ENCODE data around the gene AGGF1.
A peak's percentile ranks its signal among the peaks of the same experiment; 100 is the strongest.

AGGF1 gene

DNA sequence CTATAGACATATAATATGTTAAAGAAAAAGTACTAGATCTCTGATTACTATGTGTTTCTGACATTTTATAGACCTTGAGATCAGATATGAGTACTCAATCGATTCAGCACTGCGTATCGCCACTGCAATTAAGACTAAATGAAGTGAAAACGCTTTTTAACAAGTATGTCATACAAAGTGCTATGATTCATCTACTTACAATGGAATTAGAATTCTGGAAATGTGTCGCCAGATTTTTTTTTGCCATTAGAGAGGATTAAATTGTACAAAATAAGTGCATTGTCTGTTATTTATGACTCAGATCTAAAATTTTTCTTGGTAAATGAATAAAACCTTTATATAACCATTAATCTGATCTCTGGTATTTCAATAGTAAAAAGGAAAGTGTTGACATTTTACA lies 20.0 kb upstream of the AGGF1 start:
- Histone ChIP-seq H2AFZ (ENCODE audit: low read depth, low read length) (no peak overlapping the region), H3K36me3 (ENCODE audit: insufficient read depth, low read length) (no peaks in the 10 kb centered on the region), H3K9me3 (ENCODE audit: low read length) (no peaks in the 10 kb centered on the region), H3K4me1 (ENCODE audit: insufficient read depth, low read length) (no peaks in the 10 kb centered on the region), H3K4me3 (ENCODE audit: low read length) (no peak overlapping the region), H3K27me3 (ENCODE audit: insufficient read depth, low read length) (peaks cover 7% of the 10 kb centered on the region)

DNA sequence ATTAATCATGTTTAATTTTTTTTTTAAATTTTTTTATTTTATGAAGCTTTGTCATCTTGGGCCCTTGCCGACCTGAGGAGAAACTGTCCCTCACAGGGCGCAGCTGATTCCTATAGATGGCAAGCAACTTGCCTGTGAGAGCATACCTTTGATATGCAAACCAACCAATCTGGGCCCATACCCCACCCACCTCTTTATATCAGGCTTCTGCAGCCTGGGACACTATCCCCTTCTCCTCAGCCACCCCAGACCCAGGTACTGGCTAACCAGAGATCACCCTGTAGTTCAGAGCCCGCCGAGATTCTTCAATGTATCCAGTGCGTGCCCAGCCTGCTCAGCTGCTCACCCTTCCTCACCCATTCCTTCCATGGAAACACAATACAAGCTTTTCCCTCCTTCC lies 18.7 kb upstream of the AGGF1 start:
- Histone ChIP-seq H3K36me3 (ENCODE audit: insufficient read depth, low read length) (no peaks in the 10 kb centered on the region), H2AFZ (ENCODE audit: low read depth, low read length) (no peak overlapping the region), H3K4me3 (ENCODE audit: low read length) (no peak overlapping the region), H3K27me3 (ENCODE audit: insufficient read depth, low read length) (peaks cover 4% of the 10 kb centered on the region), H3K9me3 (ENCODE audit: low read length) (no peaks in the 10 kb centered on the region), H3K4me1 (ENCODE audit: insufficient read depth, low read length) (no peaks in the 10 kb centered on the region)

DNA sequence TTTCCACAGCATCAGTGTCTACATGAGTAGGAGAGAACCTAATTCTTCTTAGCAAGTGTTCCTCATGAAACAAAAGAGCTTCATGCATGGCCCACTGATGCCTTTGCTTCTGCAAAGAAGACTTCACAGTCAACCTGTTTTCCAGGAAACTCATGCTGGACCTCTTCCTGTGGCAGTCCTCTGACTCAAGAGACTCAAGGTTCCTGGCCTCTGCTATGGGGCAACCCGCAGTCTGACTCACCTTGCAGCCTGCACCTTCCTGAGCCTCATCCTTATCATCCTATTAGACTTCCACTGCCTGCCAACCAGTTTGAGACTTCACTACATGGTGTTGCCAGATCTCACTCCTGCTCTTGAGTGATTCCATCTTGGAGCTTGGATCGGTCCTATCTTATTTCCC lies 17.6 kb upstream of the AGGF1 start:
- no peaks in the 10 kb centered on the region for H3K9me3 ChIP-seq (ENCODE audit: low read length)
- no peaks in the 10 kb centered on the region for H3K36me3 ChIP-seq (ENCODE audit: insufficient read depth, low read length)
- no peak overlapping the region for H2AFZ ChIP-seq (ENCODE audit: low read depth, low read length)
- no peaks in the 10 kb centered on the region for H3K4me1 ChIP-seq (ENCODE audit: insufficient read depth, low read length)
- peaks cover 4% of the 10 kb centered on the region for H3K27me3 ChIP-seq (ENCODE audit: insufficient read depth, low read length)
- no peak overlapping the region for H3K4me3 ChIP-seq (ENCODE audit: low read length)

DNA sequence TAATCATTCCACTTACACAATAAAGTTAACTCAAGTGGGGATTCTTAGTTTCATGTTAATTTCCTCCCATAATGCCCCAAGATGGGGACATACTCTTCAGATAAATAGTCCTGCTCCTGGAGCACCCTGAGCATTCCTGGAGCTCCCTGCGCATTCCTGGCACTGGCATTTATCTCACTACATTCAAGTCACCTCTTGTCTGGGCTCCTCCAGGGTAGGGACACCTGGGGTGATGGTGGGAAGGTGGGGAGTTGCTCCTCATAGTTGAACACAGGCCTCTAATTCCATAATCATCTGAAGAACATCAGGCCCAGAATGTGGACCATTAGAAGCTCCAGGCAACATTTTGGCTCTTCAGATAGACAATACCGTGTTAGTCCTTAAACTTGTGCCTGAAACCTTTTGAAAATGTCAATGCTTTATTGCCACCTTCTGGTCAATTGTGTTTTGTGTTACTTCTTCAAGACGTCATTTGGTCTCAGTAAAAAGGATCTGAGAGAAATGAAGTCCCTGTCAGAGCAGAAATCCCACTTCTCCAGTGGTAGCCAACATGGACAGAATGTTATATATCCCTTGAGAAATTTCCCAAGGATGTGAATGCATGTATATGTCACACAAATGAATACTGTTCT lies 14.2 kb upstream of the AGGF1 start:
- H3K4me3 ChIP-seq (ENCODE audit: low read length), result no peak overlapping the region
- H3K27me3 ChIP-seq (ENCODE audit: insufficient read depth, low read length), result peaks cover 4% of the 10 kb centered on the region
- no peaks in the 10 kb centered on the region for H3K4me1 ChIP-seq (ENCODE audit: insufficient read depth, low read length)
- no peaks in the 10 kb centered on the region for H3K9me3 ChIP-seq (ENCODE audit: low read length)
- H2AFZ ChIP-seq (ENCODE audit: low read depth, low read length), result no peak overlapping the region
- no peaks in the 10 kb centered on the region for H3K36me3 ChIP-seq (ENCODE audit: insufficient read depth, low read length)

DNA sequence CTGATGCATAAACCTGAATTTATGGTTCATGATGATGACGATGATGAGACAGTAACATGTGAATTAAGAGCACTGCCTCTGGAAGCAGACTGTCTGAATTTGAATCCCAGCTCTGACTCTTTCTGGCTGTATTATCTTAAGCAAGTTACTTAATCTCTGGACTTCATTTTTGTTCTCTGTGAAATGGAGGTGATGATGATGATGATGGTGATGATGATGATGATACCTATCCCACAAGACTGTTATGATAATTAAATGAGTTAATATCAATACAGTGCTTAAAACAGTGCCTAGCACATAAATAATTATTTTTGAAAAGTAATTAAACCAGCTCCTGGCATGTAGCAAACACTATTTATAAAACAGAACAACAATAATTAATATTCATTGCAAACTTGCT lies 13.2 kb upstream of the AGGF1 start:
- H3K4me1 ChIP-seq (ENCODE audit: insufficient read depth, low read length), result no peaks in the 10 kb centered on the region
- H3K4me3 ChIP-seq (ENCODE audit: low read length), result no peak overlapping the region
- H3K27me3 ChIP-seq (ENCODE audit: insufficient read depth, low read length), result peaks cover 2% of the 10 kb centered on the region
- no peak overlapping the region for H2AFZ ChIP-seq (ENCODE audit: low read depth, low read length)
- H3K36me3 ChIP-seq (ENCODE audit: insufficient read depth, low read length), result no peaks in the 10 kb centered on the region
- no peaks in the 10 kb centered on the region for H3K9me3 ChIP-seq (ENCODE audit: low read length)

DNA sequence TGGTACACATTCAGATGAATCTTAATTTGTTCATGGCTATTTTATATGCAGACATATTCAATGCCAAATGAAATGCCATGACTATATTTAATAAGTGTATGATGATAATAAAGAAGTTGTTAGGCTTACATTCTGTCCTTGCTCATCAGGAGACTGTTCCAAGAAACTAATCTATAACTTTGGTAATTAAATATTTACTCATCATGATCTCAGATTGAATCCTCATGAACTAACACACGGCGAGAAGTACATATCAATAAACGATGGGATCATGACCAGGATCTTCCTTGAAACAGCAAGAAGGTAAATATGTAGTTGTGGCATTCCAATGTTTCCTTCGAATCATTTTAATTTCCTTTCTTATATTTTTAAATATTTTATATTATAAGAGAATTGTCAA lies 12.5 kb upstream of the AGGF1 start:
- Histone ChIP-seq H3K4me1 (ENCODE audit: insufficient read depth, low read length) (no peaks in the 10 kb centered on the region), H3K27me3 (ENCODE audit: insufficient read depth, low read length) (no peaks in the 10 kb centered on the region), H3K9me3 (ENCODE audit: low read length) (no peaks in the 10 kb centered on the region), H2AFZ (ENCODE audit: low read depth, low read length) (no peak overlapping the region), H3K36me3 (ENCODE audit: insufficient read depth, low read length) (no peaks in the 10 kb centered on the region), H3K4me3 (ENCODE audit: low read length) (no peak overlapping the region)

DNA sequence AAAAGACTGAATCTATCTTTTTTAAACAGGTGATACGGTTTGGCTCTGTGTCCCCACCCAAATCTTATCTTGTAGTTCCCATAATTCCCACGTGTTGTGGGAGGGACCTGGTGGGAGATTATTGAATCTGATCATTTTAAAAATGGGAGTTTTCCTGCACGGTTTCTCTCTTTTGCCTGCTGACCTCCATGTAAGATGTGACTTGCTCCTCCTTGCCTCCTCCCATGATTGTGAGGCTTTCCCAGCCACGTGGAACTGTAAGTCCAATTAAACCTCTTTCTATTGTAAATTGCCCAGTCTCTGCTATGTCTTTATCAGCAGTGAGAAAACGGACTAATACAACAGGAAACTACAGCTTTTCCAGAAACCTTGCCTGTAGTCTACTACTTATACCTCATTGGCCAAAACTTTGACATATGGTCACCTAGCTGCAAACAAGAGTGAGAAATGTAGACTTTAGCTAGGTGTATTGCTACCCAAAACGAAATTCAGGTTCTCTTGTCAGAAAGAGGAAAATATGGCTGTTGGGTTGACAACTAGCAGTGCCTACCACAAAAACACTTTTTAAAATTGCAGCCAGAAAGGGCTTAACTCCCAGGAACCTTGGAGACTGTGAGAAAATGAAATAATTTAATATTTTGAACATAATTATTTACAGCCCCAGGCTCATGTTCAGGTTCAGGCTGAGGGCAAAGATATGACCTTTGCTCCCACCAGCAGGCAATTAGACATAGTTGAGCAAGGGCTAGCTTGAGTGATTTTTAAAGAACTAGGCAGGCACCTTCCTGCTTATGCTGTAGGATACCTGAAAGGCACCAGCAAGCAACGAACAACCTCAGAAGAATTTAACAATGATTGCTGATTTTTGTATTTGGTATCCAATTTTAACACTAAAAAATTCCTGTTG lies 7.4 kb upstream of the AGGF1 start:
- peaks cover 3% of the 10 kb centered on the region for H3K27me3 ChIP-seq (ENCODE audit: insufficient read depth, low read length)
- no peaks in the 10 kb centered on the region for H3K36me3 ChIP-seq (ENCODE audit: insufficient read depth, low read length)
- H3K9me3 ChIP-seq (ENCODE audit: low read length), result no peaks in the 10 kb centered on the region
- H3K4me3 ChIP-seq (ENCODE audit: low read length), result no peak overlapping the region
- no peaks in the 10 kb centered on the region for H3K4me1 ChIP-seq (ENCODE audit: insufficient read depth, low read length)
- no peak overlapping the region for H2AFZ ChIP-seq (ENCODE audit: low read depth, low read length)

DNA sequence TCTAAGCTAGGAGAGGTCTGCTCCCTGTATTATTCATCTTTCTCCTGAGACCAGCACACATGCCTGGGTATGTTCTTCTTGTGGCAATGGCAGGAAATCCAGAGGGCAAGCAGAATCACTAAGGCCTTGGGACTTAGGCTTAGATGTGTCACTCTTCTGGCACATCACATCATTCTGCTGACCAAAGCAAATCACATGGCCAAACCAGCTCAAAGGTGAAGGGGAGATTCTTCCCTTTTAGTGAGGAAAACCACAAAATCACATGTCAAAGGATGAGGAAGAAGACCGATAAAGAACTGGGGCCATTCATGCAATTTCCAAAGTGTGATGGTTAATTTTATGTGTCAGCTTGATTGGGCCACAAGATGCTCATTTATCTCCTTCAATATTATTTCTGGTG lies 5.7 kb upstream of the AGGF1 start:
- no peak overlapping the region for H3K4me3 ChIP-seq (ENCODE audit: low read length)
- no peak overlapping the region for H2AFZ ChIP-seq (ENCODE audit: low read depth, low read length)
- no peaks in the 10 kb centered on the region for H3K4me1 ChIP-seq (ENCODE audit: insufficient read depth, low read length)
- no peaks in the 10 kb centered on the region for H3K36me3 ChIP-seq (ENCODE audit: insufficient read depth, low read length)
- peaks cover 3% of the 10 kb centered on the region for H3K27me3 ChIP-seq (ENCODE audit: insufficient read depth, low read length)
- peaks cover 3% of the 10 kb centered on the region for H3K9me3 ChIP-seq (ENCODE audit: low read length)

DNA sequence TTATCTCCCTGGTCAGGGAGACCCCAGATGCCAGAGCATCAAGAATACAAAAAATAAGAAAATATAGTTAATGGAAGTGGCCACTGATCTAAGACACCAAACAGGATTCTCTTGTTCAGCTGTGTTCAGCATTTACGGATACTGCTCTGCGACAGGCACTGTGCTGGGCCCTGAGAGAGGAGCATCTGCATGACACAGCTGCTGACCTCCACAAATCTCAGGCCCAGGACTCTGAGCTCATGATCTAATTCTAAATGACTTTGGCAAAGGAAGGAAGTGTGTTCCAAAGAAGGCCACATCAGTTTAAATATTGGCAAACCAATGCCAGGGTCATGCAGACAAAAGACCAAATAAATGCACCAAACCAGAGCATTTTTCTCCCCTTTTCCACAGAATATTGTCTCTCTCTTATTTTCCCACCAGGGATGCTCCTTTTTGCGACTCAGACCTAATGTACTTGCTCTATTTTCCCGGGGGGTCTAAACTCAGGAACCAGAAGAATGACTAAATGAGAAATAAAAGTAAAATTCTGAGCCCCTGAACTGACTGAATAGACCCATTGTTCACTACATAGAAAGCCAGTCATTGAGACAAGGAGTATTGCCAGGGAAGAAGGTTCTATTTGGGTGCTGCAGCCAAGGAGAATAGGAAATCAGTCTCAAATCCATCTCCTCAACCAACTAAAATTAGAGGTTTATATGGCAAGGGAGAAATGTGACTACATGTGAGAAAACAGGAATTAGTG lies 1.4 kb upstream of the AGGF1 start:
- Histone ChIP-seq H3K4me3 (ENCODE audit: low read length) (no peak overlapping the region), H3K9me3 (ENCODE audit: low read length) (peaks cover 3% of the 10 kb centered on the region), H2AFZ (ENCODE audit: low read depth, low read length) (no peak overlapping the region)

GRCh38 chr5:77029376-77029885 lies 773 bp upstream of the AGGF1 start:
- Histone ChIP-seq H3K27me3 (ENCODE audit: insufficient read depth, low read length) (peaks cover 3% of the 10 kb centered on the region), H2AFZ (ENCODE audit: low read depth, low read length) (peak overlapping the region; percentile 92), H3K36me3 (ENCODE audit: insufficient read depth, low read length) (peaks cover 3% of the 10 kb centered on the region), H3K4me1 (ENCODE audit: insufficient read depth, low read length) (peaks cover 7% of the 10 kb centered on the region), H3K9me3 (ENCODE audit: low read length) (peaks cover 3% of the 10 kb centered on the region), H3K4me3 (ENCODE audit: low read length) (peak overlapping the region; percentile 89)

More for the DNA sequence above, 1.4 kb upstream of the AGGF1 start:
- Histone ChIP-seq H3K4me1 (ENCODE audit: insufficient read depth, low read length) (peaks cover 7% of the 10 kb centered on the region), H3K36me3 (ENCODE audit: insufficient read depth, low read length) (peaks cover 2% of the 10 kb centered on the region), H3K27me3 (ENCODE audit: insufficient read depth, low read length) (peaks cover 3% of the 10 kb centered on the region)

GRCh38 chr5:77031891-77032290 lies 1.7 kb downstream of the AGGF1 start:
- no peaks in the 10 kb centered on the region for H3K27me3 ChIP-seq (ENCODE audit: insufficient read depth, low read length)
- peaks cover 22% of the 10 kb centered on the region for H3K36me3 ChIP-seq (ENCODE audit: insufficient read depth, low read length)
- peaks cover 7% of the 10 kb centered on the region for H3K4me1 ChIP-seq (ENCODE audit: insufficient read depth, low read length)
- no peak overlapping the region for H3K4me3 ChIP-seq (ENCODE audit: low read length)
- no peak overlapping the region for H2AFZ ChIP-seq (ENCODE audit: low read depth, low read length)
- peaks cover 3% of the 10 kb centered on the region for H3K9me3 ChIP-seq (ENCODE audit: low read length)

DNA sequence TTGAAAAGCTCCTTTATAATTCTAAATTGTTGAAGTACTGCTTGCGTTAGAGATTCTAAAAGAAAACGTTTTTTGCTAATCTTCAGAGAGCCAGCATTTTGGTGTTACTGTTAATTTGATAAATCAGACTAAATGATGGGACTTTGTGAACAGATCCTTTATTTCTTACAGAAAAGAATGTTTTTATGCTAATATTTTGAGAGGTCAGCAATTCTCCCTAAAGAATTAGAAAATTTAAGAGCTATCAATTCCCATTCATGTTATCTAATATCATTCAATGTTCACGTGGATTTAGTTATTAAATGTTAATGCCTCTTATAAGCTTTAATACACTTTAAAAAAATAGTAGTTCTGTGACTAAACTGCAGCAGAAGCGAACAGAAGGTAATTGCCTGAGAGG lies 2.4 kb downstream of the AGGF1 start:
- H3K4me3 ChIP-seq (ENCODE audit: low read length), result no peak overlapping the region
- peaks cover 3% of the 10 kb centered on the region for H3K9me3 ChIP-seq (ENCODE audit: low read length)
- no peaks in the 10 kb centered on the region for H3K27me3 ChIP-seq (ENCODE audit: insufficient read depth, low read length)
- peaks cover 28% of the 10 kb centered on the region for H3K36me3 ChIP-seq (ENCODE audit: insufficient read depth, low read length)
- no peak overlapping the region for H2AFZ ChIP-seq (ENCODE audit: low read depth, low read length)
- peaks cover 7% of the 10 kb centered on the region for H3K4me1 ChIP-seq (ENCODE audit: insufficient read depth, low read length)

GRCh38 chr5:77033338-77033737 lies 3.1 kb downstream of the AGGF1 start:
- Histone ChIP-seq H3K27me3 (ENCODE audit: insufficient read depth, low read length) (no peaks in the 10 kb centered on the region), H3K36me3 (ENCODE audit: insufficient read depth, low read length) (peaks cover 33% of the 10 kb centered on the region), H3K4me3 (ENCODE audit: low read length) (no peak overlapping the region)

More at GRCh38 chr5:77033338-77033737, 3.1 kb downstream of the AGGF1 start:
- Histone ChIP-seq H3K9me3 (ENCODE audit: low read length) (peaks cover 3% of the 10 kb centered on the region), H3K4me1 (ENCODE audit: insufficient read depth, low read length) (peaks cover 7% of the 10 kb centered on the region), H2AFZ (ENCODE audit: low read depth, low read length) (no peak overlapping the region)
